Measurements from ENCODE around the gene BBX. TPM values are rescaled to one million over a fixed set of nuclear protein-coding genes. Genes with fewer than 3 reads are reported as not detected.

Gene BBX
- total RNA-seq, 1 experiment from 2014 or later, result 73.2 TPM

- Mint-ChIP-seq H3K36me3 (ENCODE audit: insufficient read depth, unreplicated experiment) (peaks cover 11% of the 10 kb centered on the region), H3K4me1 (ENCODE audit: insufficient read depth, unreplicated experiment) (peaks cover 6% of the 10 kb centered on the region), H3K27ac (ENCODE audit: low read depth, unreplicated experiment) (no peak overlapping the region), H3K9me3 (ENCODE audit: unreplicated experiment) (no peaks in the 10 kb centered on the region), H3K27me3 (ENCODE audit: insufficient read depth, unreplicated experiment) (no peaks in the 10 kb centered on the region), H3K4me3 (ENCODE audit: unreplicated experiment) (no peak overlapping the region)
- ChIA-PET CTCF (interaction anchor here (0.6 kb wide), 1 partner anchor 612 kb away, joined by 3 read pairs; no protein-coding TSS in a partner anchor), POLR2A (no interaction called here)
- DNase-seq (ENCODE audit: unreplicated experiment), result no peak
- intact Hi-C loops (cut with micrococcal nuclease), result no loop called here
- BruUV-seq (replicated peaks), result no TSS peak
- TF ChIP-seq, protein P1, sequence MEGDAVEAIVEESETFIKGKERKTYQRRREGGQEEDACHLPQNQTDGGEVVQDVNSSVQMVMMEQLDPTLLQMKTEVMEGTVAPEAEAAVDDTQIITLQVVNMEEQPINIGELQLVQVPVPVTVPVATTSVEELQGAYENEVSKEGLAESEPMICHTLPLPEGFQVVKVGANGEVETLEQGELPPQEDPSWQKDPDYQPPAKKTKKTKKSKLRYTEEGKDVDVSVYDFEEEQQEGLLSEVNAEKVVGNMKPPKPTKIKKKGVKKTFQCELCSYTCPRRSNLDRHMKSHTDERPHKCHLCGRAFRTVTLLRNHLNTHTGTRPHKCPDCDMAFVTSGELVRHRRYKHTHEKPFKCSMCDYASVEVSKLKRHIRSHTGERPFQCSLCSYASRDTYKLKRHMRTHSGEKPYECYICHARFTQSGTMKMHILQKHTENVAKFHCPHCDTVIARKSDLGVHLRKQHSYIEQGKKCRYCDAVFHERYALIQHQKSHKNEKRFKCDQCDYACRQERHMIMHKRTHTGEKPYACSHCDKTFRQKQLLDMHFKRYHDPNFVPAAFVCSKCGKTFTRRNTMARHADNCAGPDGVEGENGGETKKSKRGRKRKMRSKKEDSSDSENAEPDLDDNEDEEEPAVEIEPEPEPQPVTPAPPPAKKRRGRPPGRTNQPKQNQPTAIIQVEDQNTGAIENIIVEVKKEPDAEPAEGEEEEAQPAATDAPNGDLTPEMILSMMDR (IDR thresholded peaks at IDR 0.05; ENCODE audit: unreplicated experiment), result no peak
Measured at GRCh38 chr3:107781253-107781652, 258.5 kb downstream of the BBX start.

DNA sequence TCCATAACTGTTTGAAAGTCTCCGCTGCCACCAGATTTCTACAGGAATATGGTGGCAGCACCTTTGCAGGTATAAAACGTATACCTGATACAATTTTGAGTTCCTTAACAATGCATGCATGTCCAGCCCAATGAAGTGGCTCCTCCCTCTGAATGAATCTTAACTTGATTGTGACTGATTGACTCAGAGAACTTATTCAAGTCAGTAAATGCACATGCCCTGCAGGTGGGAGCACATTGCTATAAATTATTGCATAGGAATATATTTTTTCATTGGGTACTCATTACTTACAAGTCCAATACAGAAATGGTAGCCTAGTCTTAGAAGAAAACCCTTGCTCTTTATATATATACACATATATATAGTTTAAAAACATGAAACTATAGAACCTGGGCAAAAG is 259.3 kb downstream of the BBX start:
- BruUV-seq (replicated peaks), result no TSS peak

DNA sequence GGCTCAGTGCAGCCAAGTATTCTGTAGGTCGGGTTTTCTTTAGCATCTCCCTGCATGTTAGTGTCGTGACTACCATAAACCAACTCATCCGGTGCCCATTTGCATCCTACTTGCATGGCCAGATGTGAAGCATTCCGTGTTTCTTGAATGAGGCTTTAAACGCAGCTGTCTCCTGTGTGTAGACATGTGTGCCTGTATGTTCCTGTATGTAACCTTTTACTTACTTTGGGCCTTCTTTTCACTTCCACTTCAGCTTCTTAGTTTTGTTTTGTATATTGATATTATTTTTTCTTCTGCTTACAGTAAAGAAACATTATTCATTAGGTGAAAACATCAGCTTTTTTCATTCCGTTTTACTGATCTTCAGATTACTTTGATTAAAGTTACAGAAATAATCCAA is 267.9 kb downstream of the BBX start:
- no peak for DNase-seq (ENCODE audit: unreplicated experiment)
- Mint-ChIP-seq H3K27ac (ENCODE audit: low read depth, unreplicated experiment) (no peak overlapping the region), H3K27me3 (ENCODE audit: insufficient read depth, unreplicated experiment) (no peaks in the 10 kb centered on the region), H3K9me3 (ENCODE audit: unreplicated experiment) (no peaks in the 10 kb centered on the region), H3K4me1 (ENCODE audit: insufficient read depth, unreplicated experiment) (no peaks in the 10 kb centered on the region), H3K4me3 (ENCODE audit: unreplicated experiment) (no peak overlapping the region), H3K36me3 (ENCODE audit: insufficient read depth, unreplicated experiment) (peaks cover 49% of the 10 kb centered on the region)
- TF ChIP-seq, protein P1 (IDR thresholded peaks at IDR 0.05; ENCODE audit: unreplicated experiment), result no peak
- intact Hi-C loops (cut with micrococcal nuclease), result loop anchor here (10.0 kb wide), 1 partner anchor 134 kb away; no protein-coding TSS in a partner anchor
- ChIA-PET CTCF (no interaction called here), POLR2A (interaction anchor here (0.7 kb wide), 1 partner anchor 15 kb away, joined by 3 read pairs; no protein-coding TSS in a partner anchor)
- BruUV-seq (replicated peaks), result no TSS peak

More for the DNA sequence above, 259.3 kb downstream of the BBX start:
- TF ChIP-seq, protein P1 (IDR thresholded peaks at IDR 0.05; ENCODE audit: unreplicated experiment), result no peak
- POLR2A ChIA-PET, result no interaction called here
- Mint-ChIP-seq H3K27me3 (ENCODE audit: insufficient read depth, unreplicated experiment) (no peaks in the 10 kb centered on the region), H3K27ac (ENCODE audit: low read depth, unreplicated experiment) (no peak overlapping the region), H3K36me3 (ENCODE audit: insufficient read depth, unreplicated experiment) (peaks cover 11% of the 10 kb centered on the region), H3K4me1 (ENCODE audit: insufficient read depth, unreplicated experiment) (peaks cover 6% of the 10 kb centered on the region), H3K4me3 (ENCODE audit: unreplicated experiment) (no peak overlapping the region), H3K9me3 (ENCODE audit: unreplicated experiment) (no peaks in the 10 kb centered on the region)
- DNase-seq (ENCODE audit: unreplicated experiment), result no peak
- CTCF ChIA-PET, result no interaction called here
- intact Hi-C loops (cut with micrococcal nuclease), result no loop called here

DNA sequence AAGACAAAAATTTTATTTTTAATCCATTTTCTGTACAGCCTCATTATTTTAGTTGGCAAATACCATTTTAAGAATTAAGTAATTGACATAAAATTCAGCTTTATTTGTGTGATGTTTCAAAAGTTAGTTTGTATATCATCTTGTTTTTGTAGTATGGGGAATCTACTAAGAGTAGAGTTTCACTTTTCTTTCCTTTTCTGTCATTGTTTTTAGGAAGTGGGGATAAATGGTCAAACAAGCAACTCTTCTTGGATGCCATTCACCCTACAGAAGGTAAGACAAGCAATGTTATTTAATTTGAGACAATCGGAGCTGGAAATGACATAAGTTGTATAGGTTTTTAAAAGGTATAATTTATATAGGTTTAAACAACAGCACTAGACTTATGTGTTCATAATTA is 268.3 kb downstream of the BBX start:
- no peak for DNase-seq (ENCODE audit: unreplicated experiment)
- Mint-ChIP-seq H3K27ac (ENCODE audit: low read depth, unreplicated experiment) (no peak overlapping the region), H3K36me3 (ENCODE audit: insufficient read depth, unreplicated experiment) (peaks cover 53% of the 10 kb centered on the region), H3K4me1 (ENCODE audit: insufficient read depth, unreplicated experiment) (no peaks in the 10 kb centered on the region), H3K9me3 (ENCODE audit: unreplicated experiment) (no peaks in the 10 kb centered on the region), H3K27me3 (ENCODE audit: insufficient read depth, unreplicated experiment) (no peaks in the 10 kb centered on the region), H3K4me3 (ENCODE audit: unreplicated experiment) (no peak overlapping the region)
- ChIA-PET CTCF (no interaction called here), POLR2A (interaction anchor here (0.6 to 0.9 kb wide), 3 partner anchors 13 to 217 kb away, joined by 3 read pairs; no protein-coding TSS in a partner anchor)
- BruUV-seq (replicated peaks), result no TSS peak
- TF ChIP-seq, protein P1 (IDR thresholded peaks at IDR 0.05; ENCODE audit: unreplicated experiment), result no peak
- intact Hi-C loops (cut with micrococcal nuclease), result loop anchor here (10.0 kb wide), 1 partner anchor 134 kb away; no protein-coding TSS in a partner anchor
